KMS-11 (cell line): ENCODE measurements around the gene BCAS4.

Source experiments
- H2AFZ ChIP-seq: fragments of 200-600 bp; sonication (generic); 2 replicates; pipeline ENCODE4 v1.6.1; 2016; ENCODE audit warnings: antibody characterized with exemption, mixed run types, low read depth
- H3K27ac ChIP-seq: fragments of 200-600 bp; sonication (generic); 2 replicates; pipeline ENCODE4 v1.6.1; 2016; ENCODE audit warnings: mild to moderate bottlenecking, mixed run types
- H3K27me3 ChIP-seq: fragments of 200-600 bp; sonication (generic); 2 replicates; pipeline ENCODE4 v1.6.1; 2017; ENCODE audit warnings: mild to moderate bottlenecking, low read depth, mixed run types, moderate library complexity; ENCODE audit not compliant: insufficient read depth
- H3K36me3 ChIP-seq: fragments of 200-600 bp; sonication (generic); 2 replicates; pipeline ENCODE4 v1.6.1; 2017; ENCODE audit warnings: mild to moderate bottlenecking, mixed run types; ENCODE audit not compliant: insufficient read depth
- H3K4me1 ChIP-seq: fragments of 200-600 bp; sonication (generic); 2 replicates; pipeline ENCODE4 v1.6.1; 2016; ENCODE audit warnings: mild to moderate bottlenecking, low read depth, mixed run types; ENCODE audit not compliant: poor library complexity, severe bottlenecking
- H3K4me2 ChIP-seq: fragments of 200-600 bp; sonication (generic); 2 replicates; pipeline ENCODE4 v1.7.0; 2016; ENCODE audit warnings: mild to moderate bottlenecking, mixed run types
- H3K4me3 ChIP-seq: fragments of 200-600 bp; sonication (generic); IDR thresholded peaks from 2 replicates; pipeline ENCODE4 v1.6.1; 2017; ENCODE audit warnings: low read depth, low read length, mixed read lengths; ENCODE audit not compliant: insufficient read depth
- H3K79me2 ChIP-seq: fragments of 200-600 bp; sonication (generic); 2 replicates; pipeline ENCODE4 v1.6.1; 2016; ENCODE audit warnings: low read depth, mixed run types; ENCODE audit not compliant: insufficient read depth
- H3K9ac ChIP-seq: fragments of 200-600 bp; sonication (generic); 2 replicates; pipeline ENCODE4 v1.6.1; 2016; ENCODE audit warnings: mild to moderate bottlenecking, mixed run types
- H4K20me1 ChIP-seq: fragments of 200-600 bp; sonication (generic); 2 replicates; pipeline ENCODE4 v1.6.1; 2016; ENCODE audit warnings: mild to moderate bottlenecking, mixed run types; ENCODE audit not compliant: insufficient read depth
- TF ChIP-seq, protein P1 (sequence below): fragments of 200-600 bp; sonication (generic); conservative IDR thresholded peaks from 2 replicates; pipeline ENCODE4 v1.6.1; 2017; ENCODE audit warnings: low read depth, mild to moderate bottlenecking, antibody characterized with exemption, low read length, moderate library complexity, mixed read lengths

The BCAS4 gene

DNA sequence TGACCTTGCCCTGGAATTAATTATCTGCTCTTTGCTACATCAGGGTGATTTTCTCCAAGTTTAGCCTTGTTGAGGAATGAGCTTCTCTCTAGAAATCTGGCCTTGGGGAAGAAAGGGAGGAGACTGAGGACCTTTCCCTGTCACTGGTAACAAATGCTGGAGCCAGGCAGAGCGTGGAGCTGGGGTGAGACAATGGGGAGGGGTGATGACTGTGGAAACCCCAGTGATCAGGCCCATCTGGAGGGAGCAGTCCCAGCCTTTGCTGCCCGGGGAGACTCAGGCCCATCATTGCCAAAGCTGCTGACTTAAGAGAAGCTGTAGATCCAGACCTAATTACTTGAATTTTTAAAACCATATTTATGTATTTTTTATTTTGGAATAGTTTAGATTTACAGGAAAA is 31.3 kb downstream of the BCAS4 start:
- H3K27me3 ChIP-seq, result no peaks in the 10 kb centered on the region
- no peaks in the 10 kb centered on the region for H3K36me3 ChIP-seq
- H3K4me2 ChIP-seq, result no peak overlapping the region
- H3K79me2 ChIP-seq, result no peaks in the 10 kb centered on the region
- no peak overlapping the region for H2AFZ ChIP-seq
- H4K20me1 ChIP-seq, result no peaks in the 10 kb centered on the region
- no peaks in the 10 kb centered on the region for H3K4me1 ChIP-seq
- TF ChIP-seq, protein P1, sequence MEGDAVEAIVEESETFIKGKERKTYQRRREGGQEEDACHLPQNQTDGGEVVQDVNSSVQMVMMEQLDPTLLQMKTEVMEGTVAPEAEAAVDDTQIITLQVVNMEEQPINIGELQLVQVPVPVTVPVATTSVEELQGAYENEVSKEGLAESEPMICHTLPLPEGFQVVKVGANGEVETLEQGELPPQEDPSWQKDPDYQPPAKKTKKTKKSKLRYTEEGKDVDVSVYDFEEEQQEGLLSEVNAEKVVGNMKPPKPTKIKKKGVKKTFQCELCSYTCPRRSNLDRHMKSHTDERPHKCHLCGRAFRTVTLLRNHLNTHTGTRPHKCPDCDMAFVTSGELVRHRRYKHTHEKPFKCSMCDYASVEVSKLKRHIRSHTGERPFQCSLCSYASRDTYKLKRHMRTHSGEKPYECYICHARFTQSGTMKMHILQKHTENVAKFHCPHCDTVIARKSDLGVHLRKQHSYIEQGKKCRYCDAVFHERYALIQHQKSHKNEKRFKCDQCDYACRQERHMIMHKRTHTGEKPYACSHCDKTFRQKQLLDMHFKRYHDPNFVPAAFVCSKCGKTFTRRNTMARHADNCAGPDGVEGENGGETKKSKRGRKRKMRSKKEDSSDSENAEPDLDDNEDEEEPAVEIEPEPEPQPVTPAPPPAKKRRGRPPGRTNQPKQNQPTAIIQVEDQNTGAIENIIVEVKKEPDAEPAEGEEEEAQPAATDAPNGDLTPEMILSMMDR, result no peak
- no peak overlapping the region for H3K4me3 ChIP-seq
- H3K9ac ChIP-seq, result no peak overlapping the region
- H3K27ac ChIP-seq, result no peak overlapping the region

DNA sequence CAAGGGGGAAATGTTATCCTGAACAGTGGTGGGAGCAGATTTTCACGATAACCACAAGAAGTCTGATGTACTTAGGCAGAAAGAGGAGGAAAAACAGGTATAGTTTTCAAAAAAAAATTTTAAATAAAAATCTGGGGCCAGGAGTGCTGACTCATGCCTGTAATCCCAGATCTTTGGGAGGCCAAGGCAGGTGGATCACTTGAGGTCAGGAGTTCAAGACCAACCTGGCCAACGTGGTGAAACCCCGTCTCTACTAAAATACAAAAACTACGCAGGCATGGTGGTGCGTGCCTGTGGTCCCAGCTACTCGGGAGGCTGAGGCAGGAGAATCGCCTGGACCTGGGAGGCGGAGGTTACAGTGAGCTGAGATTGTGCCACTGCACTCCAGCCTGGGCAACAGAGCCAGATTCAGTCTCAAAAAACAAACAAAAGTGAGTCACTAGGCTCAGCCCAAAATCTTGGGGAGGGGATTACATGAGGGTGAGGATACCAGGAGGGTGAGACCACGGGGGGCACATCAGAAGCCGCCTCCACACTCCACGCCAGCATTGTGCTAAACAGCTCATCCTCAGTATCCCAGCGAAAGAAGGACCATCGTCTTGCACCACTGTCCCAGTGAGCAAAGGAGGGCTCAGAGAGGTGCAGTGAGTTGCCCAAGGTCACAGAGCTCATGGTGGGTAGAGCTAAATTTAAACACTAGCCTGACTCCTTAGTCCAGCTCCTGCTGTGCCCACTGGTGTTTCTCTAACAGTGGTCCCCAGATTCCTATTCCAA is 33.7 kb downstream of the BCAS4 start:
- H4K20me1 ChIP-seq, result no peaks in the 10 kb centered on the region
- H3K27me3 ChIP-seq, result no peaks in the 10 kb centered on the region
- H3K4me1 ChIP-seq, result no peaks in the 10 kb centered on the region
- H3K4me2 ChIP-seq, result no peak overlapping the region
- H3K4me3 ChIP-seq, result no peak overlapping the region
- H3K36me3 ChIP-seq, result no peaks in the 10 kb centered on the region
- TF ChIP-seq, protein P1, result no peak
- no peak overlapping the region for H2AFZ ChIP-seq
- H3K9ac ChIP-seq, result no peak overlapping the region
- H3K79me2 ChIP-seq, result no peaks in the 10 kb centered on the region
- no peak overlapping the region for H3K27ac ChIP-seq

DNA sequence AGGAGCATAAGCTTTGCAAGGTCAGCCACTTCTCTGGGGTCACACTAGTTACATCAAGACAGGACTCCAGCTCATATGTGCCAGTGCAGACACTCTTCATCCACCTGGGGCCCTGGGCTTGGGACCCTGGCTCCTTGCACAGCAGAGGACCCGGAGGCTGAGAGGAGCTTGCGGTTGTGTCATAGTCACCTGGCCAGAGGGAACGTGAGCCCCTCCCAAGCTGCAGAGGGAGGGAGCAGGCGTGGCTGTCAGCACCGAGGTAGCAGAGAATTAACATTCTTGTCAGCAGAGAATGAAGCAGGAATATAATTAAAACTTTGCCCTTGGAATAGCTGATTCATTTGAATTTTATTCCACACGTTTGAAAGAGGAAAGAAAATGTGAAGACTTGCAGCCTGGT is 36.8 kb downstream of the BCAS4 start:
- H3K79me2 ChIP-seq, result no peaks in the 10 kb centered on the region
- H3K36me3 ChIP-seq, result no peaks in the 10 kb centered on the region
- no peak overlapping the region for H2AFZ ChIP-seq
- H3K4me3 ChIP-seq, result no peak overlapping the region
- TF ChIP-seq, protein P1, result no peak
- no peaks in the 10 kb centered on the region for H4K20me1 ChIP-seq
- H3K4me1 ChIP-seq, result no peaks in the 10 kb centered on the region
- no peak overlapping the region for H3K9ac ChIP-seq
- no peak overlapping the region for H3K27ac ChIP-seq
- H3K4me2 ChIP-seq, result no peak overlapping the region
- H3K27me3 ChIP-seq, result no peaks in the 10 kb centered on the region

DNA sequence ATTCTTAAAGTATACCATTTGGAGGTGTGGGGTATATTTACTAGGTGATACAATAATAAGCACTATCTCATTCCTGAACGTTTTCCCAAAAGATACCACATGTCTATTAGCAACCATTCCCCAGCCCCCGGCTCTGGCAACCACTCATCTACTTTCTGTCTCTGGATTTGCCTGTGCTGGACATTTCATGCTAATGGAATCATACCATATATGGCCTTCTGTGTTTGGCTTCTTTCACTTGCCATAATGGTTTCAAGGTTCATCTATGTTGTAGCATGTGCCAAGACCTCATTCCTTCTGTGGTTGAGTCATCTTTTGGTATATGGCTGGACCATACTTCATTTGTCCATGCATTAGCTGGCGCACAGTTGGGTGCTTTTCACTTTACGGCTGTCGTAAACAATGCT is 39.7 kb downstream of the BCAS4 start:
- Histone ChIP-seq H3K27ac (no peak overlapping the region), H3K36me3 (no peaks in the 10 kb centered on the region), H3K4me3 (no peak overlapping the region), H3K79me2 (no peaks in the 10 kb centered on the region), H3K9ac (no peak overlapping the region), H4K20me1 (no peaks in the 10 kb centered on the region), H3K4me1 (no peaks in the 10 kb centered on the region), H3K4me2 (no peak overlapping the region), H3K27me3 (no peaks in the 10 kb centered on the region), H2AFZ (no peak overlapping the region)
- TF ChIP-seq, protein P1, result no peak
